K562 (cell line): Measurements from ENCODE around the gene SPATA2L. TPM values are rescaled to one million over a fixed set of nuclear protein-coding genes. Genes with fewer than 3 reads are reported as not detected.

Experiments used
- ATAC-seq: fragments of 200-7000 bp; cut with Tn5 transposase; 3 replicates; pipeline ENCODE4 v1.9.1; 2020; ENCODE audit warnings: moderate library complexity
- BruUV-seq: library from RNA; stranded (reverse); fragments of 400-500 nt; replicated peaks from 2 replicates; lab custom pipeline; 2021; lab: Mats Ljungman, UMichigan
- CTCF ChIA-PET: fragments of 300-600 bp; formaldehyde crosslinking; extraction: SDS; loops from one replicate; lab custom pipeline; 2021; ENCODE audit warnings: low intra/inter-chr PET ratio; lab: Yijun Ruan, JAX
- POLR2A ChIA-PET: fragments of 300-600, 350-650 bp; sonication (Branson Sonifier 250); formaldehyde crosslinking; extraction: SDS; loops from one replicate; lab custom pipeline; 2021; ENCODE audit warnings: antibody characterized with exemption, inconsistent platforms; lab: Yijun Ruan, JAX
- DNase-seq, 4 experiments: peaks; one replicate each; pipeline versions ENCODE4 v3.0.0 to v3.0.0-alpha.2; 2011 to 2018; ENCODE audit warnings: low spot score in 3 of 4, mixed read lengths in 3 of 4; ENCODE audit errors: extremely low read depth in 1 of 4
- FAIRE-seq: peaks from 2 replicates; lab custom pipeline; 2011; peaks lifted over from hg19 to GRCh38; lab: Jason Lieb, UNC
- H2AFZ ChIP-seq: 2 replicates; pipeline ENCODE4 v1.6.0; 2011; ENCODE audit warnings: low read depth, low read length, control low read depth, inconsistent platforms
- H3K27ac ChIP-seq: fragments of 200-600 bp; 3 replicates; pipeline ENCODE4 v1.8.0; 2011; ENCODE audit warnings: low read depth, mild to moderate bottlenecking, control low read depth, inconsistent platforms, low read length, moderate library complexity, mixed read lengths; ENCODE audit errors: extremely low read depth
- H3K27me3 ChIP-seq, 2 experiments: fragments of 300-600 bp in 1 of 2; 2 replicates in 1 of 2; 3 replicates in 1 of 2; pipeline versions ENCODE4 v1.6.0 to v1.8.0; 2011; ENCODE audit warnings: inconsistent platforms in 2 of 2, low read length in 2 of 2, mild to moderate bottlenecking in 1 of 2, mixed read lengths in 1 of 2, moderate library complexity in 1 of 2; ENCODE audit not compliant: control insufficient read depth in 2 of 2, insufficient read depth in 2 of 2
- H3K36me3 ChIP-seq: fragments of 300-600 bp; 3 replicates; pipeline ENCODE4 v1.8.0; 2011; ENCODE audit warnings: mild to moderate bottlenecking, low read length, inconsistent platforms; ENCODE audit not compliant: control insufficient read depth, insufficient read depth
- H3K4me1 ChIP-seq, 2 experiments: fragments of 200-600 bp in 1 of 2; replicated peaks in 1 of 2; 2 replicates in 1 of 2; 3 replicates in 1 of 2; pipeline versions ENCODE4 v1.5.1 to v1.8.0; 2011; ENCODE audit warnings: inconsistent platforms in 2 of 2, low read length in 2 of 2, mild to moderate bottlenecking in 1 of 2, mixed read lengths in 1 of 2, moderate library complexity in 1 of 2; ENCODE audit not compliant: control insufficient read depth in 2 of 2, insufficient read depth in 2 of 2
- H3K4me2 ChIP-seq: 2 replicates; pipeline ENCODE4 v1.6.1; 2011; ENCODE audit warnings: low read length, control low read depth, inconsistent platforms, mixed read lengths; ENCODE audit not compliant: insufficient read depth
- H3K4me3 ChIP-seq: fragments of 200-600 bp; sonication (generic), shearing (Covaris generic); 2 replicates; pipeline ENCODE4 v1.5.1; 2016; ENCODE audit warnings: control low read depth, inconsistent platforms
- H3K79me2 ChIP-seq: fragments of 200-600 bp; 3 replicates; pipeline ENCODE4 v1.8.0; 2011; ENCODE audit warnings: low read length, inconsistent platforms; ENCODE audit not compliant: control insufficient read depth, insufficient read depth
- H3K9ac ChIP-seq, 2 experiments: 2 replicates each; pipeline versions ENCODE4 v1.6.0 to v1.6.1; 2011; ENCODE audit warnings: low read depth in 2 of 2, low read length in 2 of 2, control low read depth in 1 of 2, inconsistent platforms in 1 of 2, mild to moderate bottlenecking in 1 of 2, mixed read lengths in 1 of 2; ENCODE audit not compliant: insufficient read depth in 1 of 2
- H3K9me1 ChIP-seq: one replicate; pipeline ENCODE4 v1.6.0; 2011; ENCODE audit warnings: inconsistent platforms, mild to moderate bottlenecking, low read length, moderate library complexity; ENCODE audit not compliant: control insufficient read depth, insufficient read depth
- H3K9me3 ChIP-seq: replicated peaks from 2 replicates; pipeline ENCODE4 v1.5.1; 2011; ENCODE audit warnings: low read depth, low read length, inconsistent platforms; ENCODE audit not compliant: control insufficient read depth, insufficient read depth
- H4K20me1 ChIP-seq: replicated peaks from 2 replicates; pipeline ENCODE4 v1.6.1; 2011; ENCODE audit warnings: low read length, inconsistent platforms, mixed read lengths; ENCODE audit not compliant: control insufficient read depth, insufficient read depth
- CBX3 ChIP-seq, 2 experiments: IDR thresholded peaks; 1 replicate in 1 of 2; 2 replicates in 1 of 2; pipeline ENCODE4 v1.6.1; 2012; ENCODE audit warnings: inconsistent platforms in 2 of 2, low read length in 2 of 2, borderline replicate concordance in 1 of 2, control low read depth in 1 of 2
- FOXA1 ChIP-seq: fragments of 450-650 bp; IDR thresholded peaks from 2 replicates; pipeline ENCODE4 v1.6.1; 2016; ENCODE audit warnings: mild to moderate bottlenecking, borderline replicate concordance
- IRF2 ChIP-seq: sonication (generic); formaldehyde crosslinking; IDR thresholded peaks from 2 replicates; pipeline ENCODE4 v1.8.1; 2022; ENCODE audit warnings: mild to moderate bottlenecking, missing genetic modification reagents
- KDM2B ChIP-seq: fragments of 250-450 bp; sonication (Bioruptor Pico); IDR thresholded peaks from 2 replicates; pipeline ENCODE4 v1.8.0; 2021; ENCODE audit warnings: mild to moderate bottlenecking, moderate library complexity
- PBX2 ChIP-seq, 2 experiments: IDR thresholded peaks in 1 of 2; conservative IDR thresholded peaks in 1 of 2; 2 replicates each; pipeline ENCODE4 v1.6.1; 2016; ENCODE audit warnings: low read depth in 2 of 2, mild to moderate bottlenecking in 1 of 2, missing compliant biosample characterization in 1 of 2, missing genetic modification characterization in 1 of 2, moderate library complexity in 1 of 2
- POLR2AphosphoS5 ChIP-seq: IDR thresholded peaks from 2 replicates; pipeline ENCODE4 v1.6.1; 2011; ENCODE audit warnings: mild to moderate bottlenecking, low read depth, low read length, moderate library complexity; ENCODE audit not compliant: control insufficient read depth, insufficient read depth
- POLR2B ChIP-seq: fragments of 450-650 bp; IDR thresholded peaks from 2 replicates; pipeline ENCODE4 v1.6.1; 2018; ENCODE audit warnings: low read depth; ENCODE audit not compliant: partially characterized antibody
- POLR2H ChIP-seq: IDR thresholded peaks from 2 replicates; pipeline ENCODE4 v1.6.1; 2016; ENCODE audit warnings: missing genetic modification characterization, low read depth, mild to moderate bottlenecking, control low read depth, missing compliant biosample characterization, moderate library complexity
- SIRT6 ChIP-seq: IDR thresholded peaks from one replicate; pipeline ENCODE4 v1.6.1; 2012; ENCODE audit warnings: low read depth, mild to moderate bottlenecking, control low read depth, inconsistent platforms, low read length, moderate library complexity
- TFAP4 ChIP-seq: sonication (generic); formaldehyde crosslinking; IDR thresholded peaks from 2 replicates; pipeline ENCODE4 v1.8.0; 2022; ENCODE audit warnings: missing genetic modification reagents, mild to moderate bottlenecking, moderate library complexity, borderline replicate concordance
- USF1 ChIP-seq: sonication (generic); formaldehyde crosslinking; IDR thresholded peaks from 2 replicates; pipeline ENCODE4 v1.9.0; 2022; ENCODE audit warnings: mild to moderate bottlenecking, missing genetic modification reagents
- ZNF280A ChIP-seq: fragments of 450-650 bp; IDR thresholded peaks from 2 replicates; pipeline ENCODE4 v1.6.1; 2018; ENCODE audit warnings: mild to moderate bottlenecking, low read depth; ENCODE audit not compliant: partially characterized antibody
- ZNF586 ChIP-seq: fragments of 450-650 bp; formaldehyde crosslinking; conservative IDR thresholded peaks from 2 replicates; pipeline ENCODE4 v1.4.0; 2020; ENCODE audit warnings: mild to moderate bottlenecking, moderate library complexity
- WGBS: fragments of 100-300 bp; shearing (Covaris generic); methylation state at CpG from one replicate; pipeline ENCODE4 v1.1.6; 2016; ENCODE audit warnings: low coverage, mixed read lengths; ENCODE audit not compliant: insufficient coverage; ENCODE audit errors: missing lambda C conversion rate; 5-methylcytosine and 5-hydroxymethylcytosine counted together
- in situ Hi-C: fragments of 300-500 bp; cut with MboI; formaldehyde crosslinking; loops from 4 replicates; pipeline ENCODE4 v1.15.0; 2018; ENCODE audit warnings: inconsistent platforms, mixed read lengths
- intact Hi-C: fragments of 100-400 bp; cut with micrococcal nuclease; formaldehyde crosslinking; loops from 2 replicates; pipeline ENCODE4 v1.14.2; 2022
- polyA plus RNA-seq, 8 experiments: library from polyadenylated mRNA; depleted of rRNA in 4 of 8; stranded (reverse) in 5 of 8; unstranded in 3 of 8; fragments of >200 nt; fragmentation: Nextera tagmentation in 2 of 8; fragmentation: Illumina TruSeq in 1 of 8; extraction: Ambion mirVana in 2 of 8; extraction: Trizol in 1 of 8; gene quantifications; 2 replicates each; pipeline versions ENCODE4 v1.2.1 to v1.2.3, GENCODE V29; 2011 to 2014; ENCODE audit warnings: inconsistent platforms in 1 of 8, missing spikeins in 1 of 8
- total RNA-seq, 7 experiments: library from RNA; depleted of rRNA in 6 of 7; stranded (reverse); fragments of >200 nt in 6 of 7; fragmentation: Illumina TruSeq in 2 of 7; extraction: Trizol in 2 of 7; gene quantifications; 2 replicates each; pipeline versions ENCODE4 v1.2.1 to v1.2.3, GENCODE V29; 2011 to 2021; ENCODE audit warnings: low replicate concordance in 1 of 7

SPATA2L gene
- total and polyA plus RNA-seq, 9 of the 15 experiments (the other 6 are each of a cell fraction or from before 2014, with no cell fraction given): 0.13 to 19.2 (median 4.8) TPM; not detected in 1

- TF ChIP-seq POLR2H: no peak
Observed at GRCh38 chr16:89738072-89738377, 36.5 kb upstream of the SPATA2L start (continued).

- Histone ChIP-seq H3K27me3 (no peaks in the 10 kb centered on the region), H3K4me3 (no peak overlapping the region), H3K79me2 (0 out of 3 replicates have a peak, but pooled peaks cover 3% of the 10 kb centered on the region), H3K4me1 (peaks cover 0 to 11% of the 10 kb centered on the region in 2 experiments; a peak in 1 of 5 replicates), H4K20me1 (peaks cover 6% of the 10 kb centered on the region; the same call in 1 of the 2 replicates), H3K9me3 (no peaks in the 10 kb centered on the region), H3K27ac (no peak overlapping the region), H3K9ac (no peak overlapping the region), H3K36me3 (peaks cover 97% of the 10 kb centered on the region), H3K4me2 (no peak overlapping the region), H3K9me1 (no peaks in the 10 kb centered on the region), H2AFZ (no peak overlapping the region)
- POLR2A ChIA-PET: interaction anchor here (1.1 to 5.4 kb wide), 2 partner anchors 12 to 19 kb away, joined by 3 to 37 read pairs; no protein-coding TSS in a partner anchor
- DNase-seq (no peak), FAIRE-seq (no peak), ATAC-seq (no peak; the same call in 2 of the 3 replicates)
- BruUV-seq: no TSS peak
- in situ Hi-C loops: no loop called here
- 93% methylated on average over 18 of the region's 20 CpGs for WGBS
- intact Hi-C loops: no loop called here
- CTCF ChIA-PET: no interaction called here
- TF ChIP-seq ZNF280A (no peak), SIRT6 (peak; percentile 35), POLR2AphosphoS5 (0 out of 2 replicates have a peak, but pooled peaks have one; percentile 39), CBX3 (IDR thresholded peaks at IDR 0.05; ENCODE audit: borderline replicate concordance in 1 of 2, low read length in 2 of 2) (no peak), PBX2 (CRISPR knock-in tag; IDR thresholded peaks at IDR 0.05; ENCODE audit: low read depth) (no peak), PBX2 (tag; conservative IDR thresholded peaks at IDR 0.05; ENCODE audit: low read depth) (no peak), POLR2B (peak; percentile 1), IRF2 (CRISPR knock-in tag) (no peak), TFAP4 (CRISPR knock-in tag) (0 out of 2 replicates have a peak, but pooled peaks have one; percentile 52), ZNF586 (CRISPR knock-in tag) (no peak), FOXA1 (no peak), USF1 (no peak), KDM2B (CRISPR knock-in tag) (no peak)
Observed at GRCh38 chr16:89737341-89738071, 36.0 kb upstream of the SPATA2L start.
